GM23338 (cell line): ENCODE results near the gene MAD1L1. TPM values are rescaled to one million over a fixed set of nuclear protein-coding genes. Genes with fewer than 3 reads are reported as not detected.

Experiments used
- ATAC-seq: fragments of 200-7000 bp; cut with Tn5 transposase; 3 replicates; pipeline ENCODE4 v1.9.1; 2020
- DNase-seq: peaks from one replicate; pipeline ENCODE4 v3.0.0-alpha.2; 2015; ENCODE audit warnings: low spot score
- H2AFZ ChIP-seq: fragments of 200-600 bp; sonication (generic); 2 replicates; pipeline ENCODE4 v1.8.0; 2016; ENCODE audit warnings: antibody characterized with exemption, mild to moderate bottlenecking, moderate library complexity
- H3F3A ChIP-seq: fragments of 200-600 bp; sonication (generic); replicated peaks from 2 replicates; pipeline ENCODE4 v1.8.0; 2017; ENCODE audit warnings: antibody characterized with exemption, mixed run types, low read depth
- H3K27ac ChIP-seq: fragments of 200-600 bp; sonication (generic); 2 replicates; pipeline ENCODE4 v1.6.1; 2016; ENCODE audit warnings: low read depth
- H3K27me3 ChIP-seq: fragments of 200-600 bp; sonication (generic); 2 replicates; pipeline ENCODE4 v1.8.0; 2016; ENCODE audit warnings: mild to moderate bottlenecking, mixed run types, moderate library complexity; ENCODE audit not compliant: insufficient read depth
- H3K36me3 ChIP-seq: fragments of 200-600 bp; sonication (generic); 2 replicates; pipeline ENCODE4 v1.8.0; 2016; ENCODE audit warnings: mild to moderate bottlenecking; ENCODE audit not compliant: insufficient read depth
- H3K4me1 ChIP-seq: fragments of 200-600 bp; sonication (generic); 2 replicates; pipeline ENCODE4 v1.8.0; 2016; ENCODE audit warnings: mild to moderate bottlenecking, moderate library complexity; ENCODE audit not compliant: insufficient read depth
- H3K4me2 ChIP-seq: fragments of 200-600 bp; sonication (generic); 2 replicates; pipeline ENCODE4 v1.7.1; 2017; ENCODE audit warnings: mixed run types
- H3K4me3 ChIP-seq: fragments of 200-600 bp; sonication (generic); 2 replicates; pipeline ENCODE4 v1.6.1; 2016; ENCODE audit warnings: mixed run types
- H3K79me2 ChIP-seq: fragments of 200-600 bp; sonication (generic); replicated peaks from 2 replicates; pipeline ENCODE4 v1.8.0; 2017; ENCODE audit warnings: mild to moderate bottlenecking; ENCODE audit not compliant: insufficient read depth
- H3K9me2 ChIP-seq: fragments of 200-600 bp; sonication (generic); 2 replicates; pipeline ENCODE4 v1.8.0; 2017; ENCODE audit not compliant: insufficient read depth
- H4K20me1 ChIP-seq: fragments of 200-600 bp; sonication (generic); replicated peaks from 2 replicates; pipeline ENCODE4 v1.8.0; 2017; ENCODE audit warnings: mild to moderate bottlenecking; ENCODE audit not compliant: insufficient read depth
- H3K27ac Mint-ChIP-seq: 2 replicates; pipeline ENCODE4 v1.8.0; 2020; ENCODE audit warnings: inconsistent platforms, mild to moderate bottlenecking, moderate library complexity, mixed read lengths
- H3K27me3 Mint-ChIP-seq: 3 replicates; pipeline ENCODE4 v1.8.0; 2022; ENCODE audit warnings: low read depth, mild to moderate bottlenecking, moderate library complexity, mixed read lengths, inconsistent platforms; ENCODE audit not compliant: insufficient read depth, poor library complexity
- H3K36me3 Mint-ChIP-seq: 3 replicates; pipeline ENCODE4 v1.8.0; 2021; ENCODE audit warnings: low read depth, mild to moderate bottlenecking, inconsistent platforms, moderate library complexity, mixed read lengths
- H3K4me1 Mint-ChIP-seq: 3 replicates; pipeline ENCODE4 v1.8.0; 2020; ENCODE audit warnings: mild to moderate bottlenecking, inconsistent platforms, mixed read lengths
- H3K4me3 Mint-ChIP-seq: 3 replicates; pipeline ENCODE4 v1.8.0; 2021; ENCODE audit warnings: moderate library complexity, mild to moderate bottlenecking, inconsistent platforms, mixed read lengths
- H3K9me3 Mint-ChIP-seq: 3 replicates; pipeline ENCODE4 v1.8.0; 2020; ENCODE audit warnings: moderate library complexity, mild to moderate bottlenecking, inconsistent platforms, mixed read lengths
- CREB1 ChIP-seq: fragments of 250-450 bp; sonication (Bioruptor Pico); IDR thresholded peaks from 2 replicates; pipeline ENCODE4 v1.5.0; 2020; ENCODE audit warnings: low read depth, mild to moderate bottlenecking, moderate library complexity
- ETS1 ChIP-seq: IDR thresholded peaks from 2 replicates; pipeline ENCODE4 v1.6.1; 2016; ENCODE audit warnings: antibody characterized with exemption
- EZH2 ChIP-seq: fragments of 200-600 bp; sonication (generic); IDR thresholded peaks from one replicate; pipeline ENCODE4 v1.8.0; 2017; ENCODE audit warnings: antibody characterized with exemption, mild to moderate bottlenecking, low read depth; ENCODE audit not compliant: unreplicated experiment
- EZH2phosphoT487 ChIP-seq: fragments of 200-600 bp; sonication (generic); IDR thresholded peaks from one replicate; pipeline ENCODE4 v1.8.1; 2018; ENCODE audit warnings: antibody characterized with exemption; ENCODE audit not compliant: unreplicated experiment
- JUNB ChIP-seq: IDR thresholded peaks from one replicate; pipeline ENCODE4 v1.6.1; 2016; ENCODE audit warnings: antibody characterized with exemption; ENCODE audit not compliant: unreplicated experiment
- NANOG ChIP-seq: IDR thresholded peaks from 2 replicates; pipeline ENCODE4 v1.6.1; 2016; ENCODE audit warnings: antibody characterized with exemption, borderline replicate concordance
- POLR2AphosphoS5 ChIP-seq: IDR thresholded peaks from 2 replicates; pipeline ENCODE4 v1.6.1; 2016; ENCODE audit warnings: antibody characterized with exemption, low read depth
- STAT1 ChIP-seq: IDR thresholded peaks from one replicate; pipeline ENCODE4 v1.6.1; 2016; ENCODE audit warnings: antibody characterized with exemption; ENCODE audit not compliant: unreplicated experiment
- ZNF114 ChIP-seq: fragments of 250-450 bp; sonication (Bioruptor Pico); IDR thresholded peaks from 2 replicates; pipeline ENCODE4 v1.5.0; 2020; ENCODE audit warnings: mild to moderate bottlenecking, moderate library complexity
- ZNF331 ChIP-seq: fragments of 250-450 bp; sonication (Bioruptor Pico); IDR thresholded peaks from 2 replicates; pipeline ENCODE4 v1.5.0; 2020; ENCODE audit warnings: low read depth, mild to moderate bottlenecking, moderate library complexity
- polyA plus RNA-seq: library from polyadenylated mRNA; unstranded; fragments of >200 nt; fragmentation: Nextera tagmentation; extraction: Ambion mirVana; gene quantifications from 2 replicates; pipeline ENCODE4 v1.2.1, GENCODE V29; 2016
- total RNA-seq: library from RNA; depleted of rRNA; stranded (reverse); fragments of >200 nt; shearing (Covaris generic); gene quantifications from 2 replicates; pipeline ENCODE4 v1.2.3, GENCODE V29; 2014
- TF ChIP-seq, protein P1 (sequence below), 2 experiments: fragments of 200-600 bp in 1 of 2; sonication (generic) in 1 of 2; conservative IDR thresholded peaks; 2 replicates each; pipeline versions ENCODE4 v1.5.1 to v1.6.1; 2016 to 2017; ENCODE audit warnings: antibody characterized with exemption in 2 of 2, low read depth in 2 of 2, mild to moderate bottlenecking in 2 of 2, moderate library complexity in 1 of 2
- TF ChIP-seq, protein P2 (sequence below): IDR thresholded peaks from one replicate; pipeline ENCODE4 v1.6.1; 2018; ENCODE audit warnings: antibody characterized with exemption; ENCODE audit not compliant: unreplicated experiment
- TF ChIP-seq, protein P3 (sequence below): fragments of 250-450 bp; sonication (Bioruptor Pico); IDR thresholded peaks from 2 replicates; pipeline ENCODE4 v1.5.0; 2020; ENCODE audit warnings: mild to moderate bottlenecking, moderate library complexity

The MAD1L1 gene
- total and polyA plus RNA-seq, 2 experiments from 2014 or later, result 40.3 to 59.3 TPM

DNA sequence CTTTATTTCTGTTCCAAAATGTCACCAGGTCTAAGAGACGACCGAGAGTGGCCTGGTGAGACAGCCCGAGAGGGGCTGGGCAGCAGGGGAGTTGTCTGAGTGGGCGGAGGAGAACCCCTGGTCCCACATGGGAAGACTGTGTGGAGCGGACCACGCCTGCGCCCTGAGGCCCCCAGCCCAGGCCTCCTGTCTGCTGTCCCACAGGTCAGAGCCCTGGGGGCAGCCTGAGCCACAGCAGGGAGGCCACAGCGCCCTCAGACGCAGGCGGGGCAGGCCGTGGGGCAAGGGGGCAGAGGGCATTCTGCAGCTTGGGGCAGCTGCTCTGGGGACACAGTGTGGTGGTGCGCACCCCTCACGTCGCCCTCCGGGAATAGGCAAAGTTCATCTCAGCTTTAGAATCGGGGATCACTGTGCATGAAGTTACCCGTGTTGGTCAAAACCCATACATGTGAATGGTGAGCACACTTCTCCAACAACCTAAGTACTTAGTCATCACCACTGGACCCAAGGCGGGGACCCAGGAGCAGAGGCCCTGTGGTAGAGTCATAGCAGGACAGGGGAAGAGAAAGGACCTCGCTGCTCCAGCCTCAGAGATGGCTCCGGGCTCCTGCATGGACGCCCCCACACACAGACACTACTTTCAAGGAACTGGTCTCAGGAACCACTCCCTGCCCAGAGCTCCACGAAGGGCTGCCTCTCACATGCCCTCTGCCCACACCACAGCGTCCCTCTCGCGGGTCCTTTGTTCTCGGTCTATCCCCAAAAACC, 348.0 kb downstream of the MAD1L1 start:
- Histone ChIP-seq H3K27ac (no peak overlapping the region), H3K4me3 (no peak overlapping the region), H3K79me2 (no peaks in the 10 kb centered on the region), H2AFZ (no peak overlapping the region), H3K27me3 (no peaks in the 10 kb centered on the region), H3K4me2 (no peak overlapping the region), H3K36me3 (no peaks in the 10 kb centered on the region), H3K9me2 (no peaks in the 10 kb centered on the region), H4K20me1 (no peaks in the 10 kb centered on the region), H3K4me1 (no peaks in the 10 kb centered on the region), H3F3A (peaks cover 18% of the 10 kb centered on the region)
- Mint-ChIP-seq H3K27ac (peak overlapping the region; percentile 24; the same call in 1 of the 2 replicates), H3K4me1 (peaks cover 3% of the 10 kb centered on the region), H3K36me3 (peaks cover 32% of the 10 kb centered on the region), H3K9me3 (peaks cover 20% of the 10 kb centered on the region), H3K27me3 (peaks cover 12% of the 10 kb centered on the region), H3K4me3 (no peak overlapping the region)
- ATAC-seq (no peak), DNase-seq (no peak)
- TF ChIP-seq STAT1 (no peak), ETS1 (no peak), JUNB (no peak), ZNF331 (CRISPR knock-in tag) (no peak), ZNF114 (CRISPR knock-in tag) (no peak), EZH2phosphoT487 (no peak), EZH2 (no peak), NANOG (no peak), POLR2AphosphoS5 (no peak), CREB1 (CRISPR knock-in tag) (no peak)
- TF ChIP-seq, protein P1, sequence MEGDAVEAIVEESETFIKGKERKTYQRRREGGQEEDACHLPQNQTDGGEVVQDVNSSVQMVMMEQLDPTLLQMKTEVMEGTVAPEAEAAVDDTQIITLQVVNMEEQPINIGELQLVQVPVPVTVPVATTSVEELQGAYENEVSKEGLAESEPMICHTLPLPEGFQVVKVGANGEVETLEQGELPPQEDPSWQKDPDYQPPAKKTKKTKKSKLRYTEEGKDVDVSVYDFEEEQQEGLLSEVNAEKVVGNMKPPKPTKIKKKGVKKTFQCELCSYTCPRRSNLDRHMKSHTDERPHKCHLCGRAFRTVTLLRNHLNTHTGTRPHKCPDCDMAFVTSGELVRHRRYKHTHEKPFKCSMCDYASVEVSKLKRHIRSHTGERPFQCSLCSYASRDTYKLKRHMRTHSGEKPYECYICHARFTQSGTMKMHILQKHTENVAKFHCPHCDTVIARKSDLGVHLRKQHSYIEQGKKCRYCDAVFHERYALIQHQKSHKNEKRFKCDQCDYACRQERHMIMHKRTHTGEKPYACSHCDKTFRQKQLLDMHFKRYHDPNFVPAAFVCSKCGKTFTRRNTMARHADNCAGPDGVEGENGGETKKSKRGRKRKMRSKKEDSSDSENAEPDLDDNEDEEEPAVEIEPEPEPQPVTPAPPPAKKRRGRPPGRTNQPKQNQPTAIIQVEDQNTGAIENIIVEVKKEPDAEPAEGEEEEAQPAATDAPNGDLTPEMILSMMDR (conservative IDR thresholded peaks at IDR 0.05; ENCODE audit: low read depth in 2 of 2), result no peak
- TF ChIP-seq, protein P2, sequence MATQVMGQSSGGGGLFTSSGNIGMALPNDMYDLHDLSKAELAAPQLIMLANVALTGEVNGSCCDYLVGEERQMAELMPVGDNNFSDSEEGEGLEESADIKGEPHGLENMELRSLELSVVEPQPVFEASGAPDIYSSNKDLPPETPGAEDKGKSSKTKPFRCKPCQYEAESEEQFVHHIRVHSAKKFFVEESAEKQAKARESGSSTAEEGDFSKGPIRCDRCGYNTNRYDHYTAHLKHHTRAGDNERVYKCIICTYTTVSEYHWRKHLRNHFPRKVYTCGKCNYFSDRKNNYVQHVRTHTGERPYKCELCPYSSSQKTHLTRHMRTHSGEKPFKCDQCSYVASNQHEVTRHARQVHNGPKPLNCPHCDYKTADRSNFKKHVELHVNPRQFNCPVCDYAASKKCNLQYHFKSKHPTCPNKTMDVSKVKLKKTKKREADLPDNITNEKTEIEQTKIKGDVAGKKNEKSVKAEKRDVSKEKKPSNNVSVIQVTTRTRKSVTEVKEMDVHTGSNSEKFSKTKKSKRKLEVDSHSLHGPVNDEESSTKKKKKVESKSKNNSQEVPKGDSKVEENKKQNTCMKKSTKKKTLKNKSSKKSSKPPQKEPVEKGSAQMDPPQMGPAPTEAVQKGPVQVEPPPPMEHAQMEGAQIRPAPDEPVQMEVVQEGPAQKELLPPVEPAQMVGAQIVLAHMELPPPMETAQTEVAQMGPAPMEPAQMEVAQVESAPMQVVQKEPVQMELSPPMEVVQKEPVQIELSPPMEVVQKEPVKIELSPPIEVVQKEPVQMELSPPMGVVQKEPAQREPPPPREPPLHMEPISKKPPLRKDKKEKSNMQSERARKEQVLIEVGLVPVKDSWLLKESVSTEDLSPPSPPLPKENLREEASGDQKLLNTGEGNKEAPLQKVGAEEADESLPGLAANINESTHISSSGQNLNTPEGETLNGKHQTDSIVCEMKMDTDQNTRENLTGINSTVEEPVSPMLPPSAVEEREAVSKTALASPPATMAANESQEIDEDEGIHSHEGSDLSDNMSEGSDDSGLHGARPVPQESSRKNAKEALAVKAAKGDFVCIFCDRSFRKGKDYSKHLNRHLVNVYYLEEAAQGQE, result no peak
- TF ChIP-seq, protein P3, sequence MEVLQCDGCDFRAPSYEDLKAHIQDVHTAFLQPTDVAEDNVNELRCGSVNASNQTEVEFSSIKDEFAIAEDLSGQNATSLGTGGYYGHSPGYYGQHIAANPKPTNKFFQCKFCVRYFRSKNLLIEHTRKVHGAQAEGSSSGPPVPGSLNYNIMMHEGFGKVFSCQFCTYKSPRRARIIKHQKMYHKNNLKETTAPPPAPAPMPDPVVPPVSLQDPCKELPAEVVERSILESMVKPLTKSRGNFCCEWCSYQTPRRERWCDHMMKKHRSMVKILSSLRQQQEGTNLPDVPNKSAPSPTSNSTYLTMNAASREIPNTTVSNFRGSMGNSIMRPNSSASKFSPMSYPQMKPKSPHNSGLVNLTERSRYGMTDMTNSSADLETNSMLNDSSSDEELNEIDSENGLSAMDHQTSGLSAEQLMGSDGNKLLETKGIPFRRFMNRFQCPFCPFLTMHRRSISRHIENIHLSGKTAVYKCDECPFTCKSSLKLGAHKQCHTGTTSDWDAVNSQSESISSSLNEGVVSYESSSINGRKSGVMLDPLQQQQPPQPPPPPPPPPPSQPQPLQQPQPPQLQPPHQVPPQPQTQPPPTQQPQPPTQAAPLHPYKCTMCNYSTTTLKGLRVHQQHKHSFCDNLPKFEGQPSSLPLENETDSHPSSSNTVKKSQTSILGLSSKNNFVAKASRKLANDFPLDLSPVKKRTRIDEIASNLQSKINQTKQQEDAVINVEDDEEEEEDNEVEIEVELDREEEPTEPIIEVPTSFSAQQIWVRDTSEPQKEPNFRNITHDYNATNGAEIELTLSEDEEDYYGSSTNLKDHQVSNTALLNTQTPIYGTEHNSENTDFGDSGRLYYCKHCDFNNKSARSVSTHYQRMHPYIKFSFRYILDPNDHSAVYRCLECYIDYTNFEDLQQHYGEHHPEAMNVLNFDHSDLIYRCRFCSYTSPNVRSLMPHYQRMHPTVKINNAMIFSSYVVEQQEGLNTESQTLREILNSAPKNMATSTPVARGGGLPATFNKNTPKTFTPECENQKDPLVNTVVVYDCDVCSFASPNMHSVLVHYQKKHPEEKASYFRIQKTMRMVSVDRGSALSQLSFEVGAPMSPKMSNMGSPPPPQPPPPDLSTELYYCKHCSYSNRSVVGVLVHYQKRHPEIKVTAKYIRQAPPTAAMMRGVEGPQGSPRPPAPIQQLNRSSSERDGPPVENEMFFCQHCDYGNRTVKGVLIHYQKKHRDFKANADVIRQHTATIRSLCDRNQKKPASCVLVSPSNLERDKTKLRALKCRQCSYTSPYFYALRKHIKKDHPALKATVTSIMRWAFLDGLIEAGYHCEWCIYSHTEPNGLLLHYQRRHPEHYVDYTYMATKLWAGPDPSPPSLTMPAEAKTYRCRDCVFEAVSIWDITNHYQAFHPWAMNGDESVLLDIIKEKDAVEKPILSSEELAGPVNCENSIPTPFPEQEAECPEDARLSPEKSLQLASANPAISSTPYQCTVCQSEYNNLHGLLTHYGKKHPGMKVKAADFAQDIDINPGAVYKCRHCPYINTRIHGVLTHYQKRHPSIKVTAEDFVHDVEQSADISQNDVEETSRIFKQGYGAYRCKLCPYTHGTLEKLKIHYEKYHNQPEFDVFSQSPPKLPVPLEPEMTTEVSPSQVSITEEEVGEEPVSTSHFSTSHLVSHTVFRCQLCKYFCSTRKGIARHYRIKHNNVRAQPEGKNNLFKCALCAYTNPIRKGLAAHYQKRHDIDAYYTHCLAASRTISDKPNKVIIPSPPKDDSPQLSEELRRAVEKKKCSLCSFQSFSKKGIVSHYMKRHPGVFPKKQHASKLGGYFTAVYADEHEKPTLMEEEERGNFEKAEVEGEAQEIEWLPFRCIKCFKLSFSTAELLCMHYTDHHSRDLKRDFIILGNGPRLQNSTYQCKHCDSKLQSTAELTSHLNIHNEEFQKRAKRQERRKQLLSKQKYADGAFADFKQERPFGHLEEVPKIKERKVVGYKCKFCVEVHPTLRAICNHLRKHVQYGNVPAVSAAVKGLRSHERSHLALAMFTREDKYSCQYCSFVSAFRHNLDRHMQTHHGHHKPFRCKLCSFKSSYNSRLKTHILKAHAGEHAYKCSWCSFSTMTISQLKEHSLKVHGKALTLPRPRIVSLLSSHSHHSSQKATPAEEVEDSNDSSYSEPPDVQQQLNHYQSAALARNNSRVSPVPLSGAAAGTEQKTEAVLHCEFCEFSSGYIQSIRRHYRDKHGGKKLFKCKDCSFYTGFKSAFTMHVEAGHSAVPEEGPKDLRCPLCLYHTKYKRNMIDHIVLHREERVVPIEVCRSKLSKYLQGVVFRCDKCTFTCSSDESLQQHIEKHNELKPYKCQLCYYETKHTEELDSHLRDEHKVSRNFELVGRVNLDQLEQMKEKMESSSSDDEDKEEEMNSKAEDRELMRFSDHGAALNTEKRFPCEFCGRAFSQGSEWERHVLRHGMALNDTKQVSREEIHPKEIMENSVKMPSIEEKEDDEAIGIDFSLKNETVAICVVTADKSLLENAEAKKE (CRISPR knock-in tag), result no peak
